Breast epithelium (tissue), 4 donors: ENCODE results near the gene LNPK. TPM values are rescaled to one million over a fixed set of nuclear protein-coding genes. Genes with fewer than 3 reads are reported as not detected.

Experiments used
- DNase-seq, 2 donors: peaks; one replicate each; pipeline ENCODE4 v3.0.0-alpha.2; 2019; ENCODE audit warnings: low spot score in 2 of 2
- H3K27ac ChIP-seq, 2 donors: fragments of 200-600 bp; sonication (generic) in 1 of 2; one replicate each; pipeline ENCODE4 v1.5.1; 2016 to 2019; ENCODE audit warnings: mild to moderate bottlenecking in 1 of 2
- H3K27me3 ChIP-seq, 2 donors: fragments of 200-600 bp; sonication (generic) in 1 of 2; one replicate each; pipeline versions ENCODE4 v1.5.1 to v1.6.0; 2017 to 2019; ENCODE audit warnings: control low read depth in 1 of 2, mild to moderate bottlenecking in 1 of 2
- H3K36me3 ChIP-seq: fragments of 200-600 bp; one replicate; pipeline ENCODE4 v1.5.1; 2019
- H3K4me1 ChIP-seq, 2 donors: fragments of 200-600 bp; sonication (generic); one replicate each; pipeline ENCODE4 v1.5.1; 2016 to 2019; ENCODE audit warnings: control low read depth in 1 of 2
- H3K4me3 ChIP-seq, 3 donors: fragments of 200-600 bp; sonication (generic); 1 replicate in 2 of 3; 2 replicates in 1 of 3; pipeline ENCODE4 v1.5.1; 2016 to 2019; ENCODE audit warnings: mild to moderate bottlenecking in 3 of 3, moderate library complexity in 2 of 3
- H3K9me3 ChIP-seq, 2 donors: fragments of 200-600 bp; sonication (generic) in 1 of 2; one replicate each; pipeline ENCODE4 v1.5.1; 2016 to 2019; ENCODE audit warnings: control low read depth in 1 of 2
- POLR2A ChIP-seq: fragments of 450-650 bp; IDR thresholded peaks from one replicate; pipeline ENCODE4 v1.6.1; 2016; ENCODE audit warnings: antibody characterized with exemption, mild to moderate bottlenecking, moderate library complexity
- POLR2AphosphoS5 ChIP-seq, 3 donors: sonication (generic); formaldehyde crosslinking; IDR thresholded peaks; one replicate each; pipeline ENCODE4 v1.6.1; 2017; ENCODE audit warnings: antibody characterized with exemption in 3 of 3
- intact Hi-C: fragments of 100-400 bp; cut with DNase I; formaldehyde crosslinking; loops from one replicate; pipeline ENCODE4 v1.15.1; 2023; ENCODE audit warnings: low total_unique reads
- total RNA-seq, 3 donors: library from RNA; depleted of rRNA; stranded (reverse); fragments of >200 nt; gene quantifications; one replicate each; pipeline ENCODE4 v1.1.0, GENCODE V29; 2016
- TF ChIP-seq, protein P1 (sequence below), 3 donors: fragments of 450-650 bp; IDR thresholded peaks; one replicate each; pipeline ENCODE4 v1.5.1; 2016 to 2017; ENCODE audit warnings: antibody characterized with exemption in 3 of 3, mild to moderate bottlenecking in 3 of 3, moderate library complexity in 3 of 3

The LNPK gene
- total RNA-seq, 3 donors from 2014 or later, result 20.0 to 30.3 (median 23.8) TPM

GRCh38 chr2:176025932-176026331, 23.9 kb upstream of the LNPK start:
- Histone ChIP-seq H3K9me3 (no peaks in the 10 kb centered on the region), H3K4me1 (no peaks in the 10 kb centered on the region), H3K4me3 (no peak overlapping the region), H3K27ac (no peak overlapping the region), H3K36me3 (no peaks in the 10 kb centered on the region), H3K27me3 (peaks cover 0 to 21% of the 10 kb centered on the region in 2 donors)
- no peak for DNase-seq
- TF ChIP-seq POLR2A (no peak), POLR2AphosphoS5 (IDR thresholded peaks at IDR 0.05) (no peak)
- TF ChIP-seq, protein P1, sequence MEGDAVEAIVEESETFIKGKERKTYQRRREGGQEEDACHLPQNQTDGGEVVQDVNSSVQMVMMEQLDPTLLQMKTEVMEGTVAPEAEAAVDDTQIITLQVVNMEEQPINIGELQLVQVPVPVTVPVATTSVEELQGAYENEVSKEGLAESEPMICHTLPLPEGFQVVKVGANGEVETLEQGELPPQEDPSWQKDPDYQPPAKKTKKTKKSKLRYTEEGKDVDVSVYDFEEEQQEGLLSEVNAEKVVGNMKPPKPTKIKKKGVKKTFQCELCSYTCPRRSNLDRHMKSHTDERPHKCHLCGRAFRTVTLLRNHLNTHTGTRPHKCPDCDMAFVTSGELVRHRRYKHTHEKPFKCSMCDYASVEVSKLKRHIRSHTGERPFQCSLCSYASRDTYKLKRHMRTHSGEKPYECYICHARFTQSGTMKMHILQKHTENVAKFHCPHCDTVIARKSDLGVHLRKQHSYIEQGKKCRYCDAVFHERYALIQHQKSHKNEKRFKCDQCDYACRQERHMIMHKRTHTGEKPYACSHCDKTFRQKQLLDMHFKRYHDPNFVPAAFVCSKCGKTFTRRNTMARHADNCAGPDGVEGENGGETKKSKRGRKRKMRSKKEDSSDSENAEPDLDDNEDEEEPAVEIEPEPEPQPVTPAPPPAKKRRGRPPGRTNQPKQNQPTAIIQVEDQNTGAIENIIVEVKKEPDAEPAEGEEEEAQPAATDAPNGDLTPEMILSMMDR (IDR thresholded peaks at IDR 0.05), result no peak
- intact Hi-C loops, result no loop called here

- TF ChIP-seq POLR2A (no peak), POLR2AphosphoS5 (IDR thresholded peaks at IDR 0.05) (no peak)
- TF ChIP-seq, protein P1 (IDR thresholded peaks at IDR 0.05), result no peak
- intact Hi-C loops, result no loop called here
- no peaks in the 10 kb centered on the region for H3K4me1 ChIP-seq
- H3K9me3 ChIP-seq, result no peaks in the 10 kb centered on the region
- peaks cover 0 to 21% of the 10 kb centered on the region in 2 donors for H3K27me3 ChIP-seq
- DNase-seq, result no peak
- H3K27ac ChIP-seq, result no peak overlapping the region
- H3K36me3 ChIP-seq, result no peaks in the 10 kb centered on the region
- no peak overlapping the region for H3K4me3 ChIP-seq
These were observed 22.0 kb upstream of the LNPK start for GRCh38 chr2:176024083-176024482.

DNA sequence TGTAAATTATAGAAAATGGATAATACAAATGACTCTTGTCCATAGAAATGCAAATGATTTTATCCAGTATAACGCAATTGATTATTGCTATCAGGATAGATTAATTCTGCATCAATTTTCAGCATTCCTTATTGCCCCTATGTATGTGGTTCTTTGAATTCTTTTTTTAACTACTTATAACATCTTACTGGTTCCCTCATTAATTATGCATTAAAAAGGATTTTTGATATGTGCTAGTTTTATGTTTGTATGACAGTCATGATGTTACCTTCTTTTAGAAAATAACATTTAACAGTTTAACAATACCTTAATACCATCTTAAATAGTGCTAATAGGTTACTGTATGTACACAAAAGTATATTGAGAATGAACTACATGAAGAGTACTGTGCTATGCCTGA, 20.0 kb upstream of the LNPK start:
- no peak overlapping the region for H3K4me3 ChIP-seq
- DNase-seq, result no peak
- no peak overlapping the region for H3K27ac ChIP-seq
- no peak for TF ChIP-seq POLR2A
- TF ChIP-seq, protein P1 (IDR thresholded peaks at IDR 0.05), result no peak
- no peak for TF ChIP-seq POLR2AphosphoS5 (IDR thresholded peaks at IDR 0.05)
- no peaks in the 10 kb centered on the region for H3K36me3 ChIP-seq
- H3K27me3 ChIP-seq, result peaks cover 0 to 14% of the 10 kb centered on the region in 2 donors
- no peaks in the 10 kb centered on the region for H3K4me1 ChIP-seq
- no peaks in the 10 kb centered on the region for H3K9me3 ChIP-seq
- intact Hi-C loops, result no loop called here

DNA sequence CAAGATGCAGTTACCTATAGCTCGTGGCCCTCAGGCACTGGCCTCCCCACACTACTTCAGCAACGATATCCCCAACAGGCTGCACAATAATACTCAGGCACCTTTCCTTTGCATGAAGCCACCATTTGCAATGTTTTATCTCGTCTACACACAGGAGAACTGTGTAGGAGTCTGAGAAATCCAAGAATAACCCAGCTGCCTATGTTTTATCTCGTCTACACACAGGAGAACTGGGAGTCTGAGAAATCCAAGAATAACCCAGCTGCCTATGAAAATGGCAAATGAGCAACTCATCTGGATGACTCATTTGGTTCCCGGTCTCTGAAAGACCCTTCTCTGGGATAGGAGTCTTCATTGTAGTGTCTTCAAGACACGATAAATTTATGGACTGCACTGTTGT, 18.3 kb upstream of the LNPK start:
- TF ChIP-seq, protein P1 (IDR thresholded peaks at IDR 0.05), result no peak
- no peak for TF ChIP-seq POLR2AphosphoS5 (IDR thresholded peaks at IDR 0.05)
- TF ChIP-seq POLR2A, result no peak
- DNase-seq, result no peak
- no peaks in the 10 kb centered on the region for H3K36me3 ChIP-seq
- H3K9me3 ChIP-seq, result no peaks in the 10 kb centered on the region
- no peak overlapping the region for H3K4me3 ChIP-seq
- peaks cover 0 to 5% of the 10 kb centered on the region in 2 donors for H3K27me3 ChIP-seq
- H3K27ac ChIP-seq, result no peak overlapping the region
- no peaks in the 10 kb centered on the region for H3K4me1 ChIP-seq
- intact Hi-C loops, result no loop called here

GRCh38 chr2:176018708-176019107, 16.6 kb upstream of the LNPK start:
- TF ChIP-seq POLR2A, result no peak
- TF ChIP-seq, protein P1 (IDR thresholded peaks at IDR 0.05), result no peak
- H3K27ac ChIP-seq, result no peak overlapping the region
- H3K4me3 ChIP-seq, result no peak overlapping the region
- DNase-seq, result no peak
- intact Hi-C loops, result no loop called here
- H3K36me3 ChIP-seq, result no peaks in the 10 kb centered on the region
- no peaks in the 10 kb centered on the region for H3K27me3 ChIP-seq
- no peaks in the 10 kb centered on the region for H3K9me3 ChIP-seq
- no peaks in the 10 kb centered on the region for H3K4me1 ChIP-seq
